ENCODE data around the gene PPIG. TPM values are rescaled to one million over a fixed set of nuclear protein-coding genes. Genes with fewer than 3 reads are reported as not detected.

PPIG gene
- total RNA-seq, 1 experiment from 2014 or later = 46.5 TPM

DNA sequence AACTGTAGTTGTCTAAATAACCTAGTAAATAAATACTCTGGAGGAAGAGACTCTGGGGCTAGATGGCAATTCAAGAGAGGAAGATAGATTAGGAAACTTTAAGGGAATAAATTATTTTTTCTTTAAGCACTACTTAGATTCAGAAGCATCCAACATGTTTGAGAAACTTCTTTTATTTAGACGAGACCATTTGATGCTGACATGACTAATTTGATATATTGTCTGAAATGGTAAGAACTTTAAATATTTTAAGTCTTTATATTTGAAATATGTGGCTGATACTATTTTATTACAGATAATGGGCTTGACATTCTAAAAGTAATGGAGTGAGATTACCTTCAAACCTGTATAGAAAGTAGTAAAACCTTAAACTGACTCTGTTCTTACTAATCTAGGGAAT lies 36.4 kb downstream of the PPIG start:
- intact Hi-C loops (cut with micrococcal nuclease; ENCODE audit: unreplicated experiment) = no loop called here
- BruUV-seq (replicated peaks) = no TSS peak
- POLR2A ChIA-PET = no interaction called here
- in situ Hi-C loops (cut with HindIII; ENCODE audit: low pct_unique_long_range_greater_than_20kb, low sequenced_read_pairs) = no loop called here
- CTCF ChIA-PET = no interaction called here
- Histone ChIP-seq H3K36me3 (ENCODE audit: control insufficient read depth, insufficient read depth, low read length) (peaks cover 14% of the 10 kb centered on the region; the same call in 1 of the 2 replicates), H3K27me3 (ENCODE audit: control insufficient read depth, insufficient read depth, low read length) (no peaks in the 10 kb centered on the region), H3K9me3 (ENCODE audit: control insufficient read depth, insufficient read depth, low read depth, low read length) (no peaks in the 10 kb centered on the region), H3K4me3 (ENCODE audit: low read depth in 2 of 2, low read length in 2 of 2) (no peak overlapping the region), H3K4me1 (ENCODE audit: control insufficient read depth, insufficient read depth, low read length) (no peaks in the 10 kb centered on the region), H3K27ac (ENCODE audit: low read length) (no peak overlapping the region)
- no peak for TF ChIP-seq TCF7L2 (IDR thresholded peaks at IDR 0.05; ENCODE audit: low read depth, low read length)
- no peak for TF ChIP-seq REST (IDR thresholded peaks at IDR 0.05; ENCODE audit: insufficient read depth in 1 of 2, low read depth in 2 of 2, low read length in 1 of 2)
- no peak for TF ChIP-seq POLR2AphosphoS5 (IDR thresholded peaks at IDR 0.05; ENCODE audit: low read depth, low read length)
- TF ChIP-seq, protein P1, sequence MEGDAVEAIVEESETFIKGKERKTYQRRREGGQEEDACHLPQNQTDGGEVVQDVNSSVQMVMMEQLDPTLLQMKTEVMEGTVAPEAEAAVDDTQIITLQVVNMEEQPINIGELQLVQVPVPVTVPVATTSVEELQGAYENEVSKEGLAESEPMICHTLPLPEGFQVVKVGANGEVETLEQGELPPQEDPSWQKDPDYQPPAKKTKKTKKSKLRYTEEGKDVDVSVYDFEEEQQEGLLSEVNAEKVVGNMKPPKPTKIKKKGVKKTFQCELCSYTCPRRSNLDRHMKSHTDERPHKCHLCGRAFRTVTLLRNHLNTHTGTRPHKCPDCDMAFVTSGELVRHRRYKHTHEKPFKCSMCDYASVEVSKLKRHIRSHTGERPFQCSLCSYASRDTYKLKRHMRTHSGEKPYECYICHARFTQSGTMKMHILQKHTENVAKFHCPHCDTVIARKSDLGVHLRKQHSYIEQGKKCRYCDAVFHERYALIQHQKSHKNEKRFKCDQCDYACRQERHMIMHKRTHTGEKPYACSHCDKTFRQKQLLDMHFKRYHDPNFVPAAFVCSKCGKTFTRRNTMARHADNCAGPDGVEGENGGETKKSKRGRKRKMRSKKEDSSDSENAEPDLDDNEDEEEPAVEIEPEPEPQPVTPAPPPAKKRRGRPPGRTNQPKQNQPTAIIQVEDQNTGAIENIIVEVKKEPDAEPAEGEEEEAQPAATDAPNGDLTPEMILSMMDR (IDR thresholded peaks at IDR 0.05) = no peak
- TF ChIP-seq SIN3A (IDR thresholded peaks at IDR 0.05; ENCODE audit: borderline replicate concordance, insufficient read depth, low read depth, low read length) = no peak
- DNase-seq (ENCODE audit: low read depth, low spot score) (no peak), ATAC-seq (no peak)

GRCh38 chr2:169623235-169623634 lies 39.1 kb downstream of the PPIG start:
- Histone ChIP-seq H3K27ac (ENCODE audit: low read length) (no peak overlapping the region), H3K4me3 (ENCODE audit: low read depth in 2 of 2, low read length in 2 of 2) (no peak overlapping the region), H3K36me3 (ENCODE audit: control insufficient read depth, insufficient read depth, low read length) (peaks cover 12% of the 10 kb centered on the region; the same call in 1 of the 2 replicates), H3K4me1 (ENCODE audit: control insufficient read depth, insufficient read depth, low read length) (no peaks in the 10 kb centered on the region), H3K27me3 (ENCODE audit: control insufficient read depth, insufficient read depth, low read length) (no peaks in the 10 kb centered on the region), H3K9me3 (ENCODE audit: control insufficient read depth, insufficient read depth, low read depth, low read length) (no peaks in the 10 kb centered on the region)
- in situ Hi-C loops (cut with HindIII; ENCODE audit: low pct_unique_long_range_greater_than_20kb, low sequenced_read_pairs) (no loop called here), intact Hi-C loops (cut with micrococcal nuclease; ENCODE audit: unreplicated experiment) (no loop called here)
- TF ChIP-seq, protein P1 (IDR thresholded peaks at IDR 0.05) = no peak
- TF ChIP-seq POLR2AphosphoS5 (IDR thresholded peaks at IDR 0.05; ENCODE audit: low read depth, low read length) = no peak
- no peak for TF ChIP-seq REST (IDR thresholded peaks at IDR 0.05; ENCODE audit: insufficient read depth in 1 of 2, low read depth in 2 of 2, low read length in 1 of 2)
- TF ChIP-seq TCF7L2 (IDR thresholded peaks at IDR 0.05; ENCODE audit: low read depth, low read length) = no peak
- TF ChIP-seq SIN3A (IDR thresholded peaks at IDR 0.05; ENCODE audit: borderline replicate concordance, insufficient read depth, low read depth, low read length) = no peak
- ATAC-seq (no peak), DNase-seq (ENCODE audit: low read depth, low spot score) (no peak)
- BruUV-seq (replicated peaks) = no TSS peak
- ChIA-PET CTCF (no interaction called here), POLR2A (no interaction called here)

Measured in Panc1 (cell line).